ENCODE measurements around the gene MAP3K3.

Gene MAP3K3

GRCh38 chr17:63601439-63602371, 20.5 kb upstream of the MAP3K3 start:
- TF ChIP-seq POLR2A (IDR thresholded peaks at IDR 0.05; ENCODE audit: low read depth, low read length) = no peak
- no peak for DNase-seq (ENCODE audit: insufficient read length, low spot score)
- no peak for FAIRE-seq

DNA sequence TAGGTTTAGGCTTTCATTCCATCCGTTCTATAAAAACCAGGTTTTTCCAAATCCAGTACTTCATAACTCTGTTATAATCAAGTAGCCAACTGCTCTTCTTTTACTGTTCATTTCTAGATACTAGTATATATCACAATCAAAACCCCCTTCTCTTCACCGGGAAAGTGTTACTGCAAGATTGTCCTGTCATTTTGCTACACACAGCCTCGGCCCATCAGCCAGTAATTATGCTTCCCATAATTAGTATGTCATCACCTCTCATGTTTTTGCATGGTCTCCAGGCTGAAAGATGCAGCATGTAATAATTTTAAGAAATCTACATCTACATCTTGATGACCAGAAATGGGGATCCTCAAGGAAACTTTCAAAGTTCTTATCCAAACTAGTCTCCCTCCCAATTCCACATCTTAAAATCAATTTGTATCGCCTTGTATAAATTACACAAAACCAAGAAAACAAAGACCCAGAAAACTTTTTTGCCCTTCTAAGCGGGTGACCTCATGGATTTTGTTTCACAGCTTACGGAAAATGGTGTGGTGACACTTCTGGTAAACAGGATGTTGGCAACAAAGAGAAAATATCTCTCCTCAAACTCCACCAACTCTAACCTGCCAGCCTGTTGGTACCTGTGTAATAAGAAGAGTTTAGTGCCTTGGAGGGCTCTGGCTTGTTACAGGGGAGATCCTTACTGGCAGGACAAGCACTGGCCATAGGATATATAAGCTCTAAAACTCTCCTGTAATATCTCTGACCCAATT, 12.2 kb upstream of the MAP3K3 start:
- FAIRE-seq (no peak), DNase-seq (ENCODE audit: insufficient read length, low spot score) (no peak)
- TF ChIP-seq POLR2A (IDR thresholded peaks at IDR 0.05; ENCODE audit: low read depth, low read length) = no peak

GRCh38 chr17:63610854-63611253, 11.4 kb upstream of the MAP3K3 start:
- DNase-seq (ENCODE audit: insufficient read length, low spot score) = no peak
- TF ChIP-seq POLR2A (IDR thresholded peaks at IDR 0.05; ENCODE audit: low read depth, low read length) = no peak
- no peak for FAIRE-seq

GRCh38 chr17:63611354-63611753, 10.9 kb upstream of the MAP3K3 start:
- DNase-seq (ENCODE audit: insufficient read length, low spot score) (no peak), FAIRE-seq (no peak)
- no peak for TF ChIP-seq POLR2A (IDR thresholded peaks at IDR 0.05; ENCODE audit: low read depth, low read length)

DNA sequence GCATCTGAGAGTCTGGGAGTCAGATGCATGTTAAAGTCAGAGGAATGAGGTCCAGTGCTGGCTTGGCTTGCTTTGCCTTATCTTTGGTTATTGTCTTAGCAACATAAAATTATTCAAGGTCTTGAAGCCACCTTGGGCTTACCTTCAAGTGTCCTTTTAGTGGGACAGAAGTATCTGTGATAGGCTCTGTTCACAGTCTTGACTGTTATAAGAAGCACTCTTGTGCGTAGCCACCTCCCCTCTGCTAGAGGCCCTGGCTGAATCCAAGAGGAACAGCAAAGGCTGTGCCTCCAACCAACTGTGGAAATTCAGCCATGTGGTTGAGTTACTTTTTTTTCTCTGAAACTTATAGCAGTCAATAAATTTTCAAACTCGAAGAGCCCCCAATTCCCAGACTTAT, 8.6 kb upstream of the MAP3K3 start:
- DNase-seq (ENCODE audit: insufficient read length, low spot score) (no peak), FAIRE-seq (no peak)
- no peak for TF ChIP-seq POLR2A (IDR thresholded peaks at IDR 0.05; ENCODE audit: low read depth, low read length)

GRCh38 chr17:63621229-63621683, 961 bp upstream of the MAP3K3 start:
- DNase-seq (ENCODE audit: insufficient read length, low spot score) (no peak), FAIRE-seq (no peak)
- TF ChIP-seq POLR2A (IDR thresholded peaks at IDR 0.05; ENCODE audit: low read depth, low read length) = no peak

DNA sequence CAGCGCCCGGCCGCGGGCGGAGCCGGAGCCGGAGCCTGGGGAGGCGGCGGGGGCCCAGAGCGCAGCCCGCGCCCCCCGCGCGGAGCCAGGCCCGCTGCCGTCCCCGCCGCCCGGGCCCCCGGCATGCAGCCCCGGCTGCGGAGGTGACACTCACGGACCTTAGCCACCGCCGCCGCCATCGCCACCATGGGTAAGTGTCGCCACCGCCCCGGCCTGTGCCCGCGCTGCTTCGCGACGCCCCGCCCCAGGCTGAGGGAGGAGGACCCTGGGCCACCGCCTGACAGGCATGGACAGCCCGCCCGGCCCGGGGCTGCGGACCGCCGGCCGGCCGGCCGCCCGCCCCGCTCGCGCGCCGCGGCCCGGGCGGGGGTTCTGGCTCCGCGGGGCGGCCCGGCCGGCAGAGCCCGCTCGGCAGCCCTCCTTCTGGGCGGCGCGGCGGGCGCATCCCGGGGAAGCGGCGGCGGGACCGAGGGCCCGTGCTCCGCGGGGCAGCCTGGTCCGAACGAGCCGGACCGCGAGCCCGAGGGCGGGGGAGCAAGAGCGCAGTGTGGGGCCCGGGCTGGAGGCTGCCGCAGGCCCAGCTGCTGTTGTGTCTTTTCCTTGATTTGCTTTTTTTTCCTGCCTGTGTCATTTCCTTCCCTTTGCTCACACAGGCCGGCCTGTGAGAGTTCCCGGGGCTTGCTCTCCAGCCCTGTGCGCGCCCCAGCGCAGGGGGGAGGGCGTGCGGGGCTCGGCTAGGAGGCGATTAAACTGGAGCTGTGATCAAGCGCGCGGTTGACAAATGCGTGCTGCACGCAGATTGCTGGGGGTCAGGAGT, 565 bp downstream of the MAP3K3 start:
- peak; percentile 40 for TF ChIP-seq POLR2A (IDR thresholded peaks at IDR 0.05; ENCODE audit: low read depth, low read length)
- DNase-seq (ENCODE audit: insufficient read length, low spot score) (peak; percentile 78), FAIRE-seq (no peak)

DNA sequence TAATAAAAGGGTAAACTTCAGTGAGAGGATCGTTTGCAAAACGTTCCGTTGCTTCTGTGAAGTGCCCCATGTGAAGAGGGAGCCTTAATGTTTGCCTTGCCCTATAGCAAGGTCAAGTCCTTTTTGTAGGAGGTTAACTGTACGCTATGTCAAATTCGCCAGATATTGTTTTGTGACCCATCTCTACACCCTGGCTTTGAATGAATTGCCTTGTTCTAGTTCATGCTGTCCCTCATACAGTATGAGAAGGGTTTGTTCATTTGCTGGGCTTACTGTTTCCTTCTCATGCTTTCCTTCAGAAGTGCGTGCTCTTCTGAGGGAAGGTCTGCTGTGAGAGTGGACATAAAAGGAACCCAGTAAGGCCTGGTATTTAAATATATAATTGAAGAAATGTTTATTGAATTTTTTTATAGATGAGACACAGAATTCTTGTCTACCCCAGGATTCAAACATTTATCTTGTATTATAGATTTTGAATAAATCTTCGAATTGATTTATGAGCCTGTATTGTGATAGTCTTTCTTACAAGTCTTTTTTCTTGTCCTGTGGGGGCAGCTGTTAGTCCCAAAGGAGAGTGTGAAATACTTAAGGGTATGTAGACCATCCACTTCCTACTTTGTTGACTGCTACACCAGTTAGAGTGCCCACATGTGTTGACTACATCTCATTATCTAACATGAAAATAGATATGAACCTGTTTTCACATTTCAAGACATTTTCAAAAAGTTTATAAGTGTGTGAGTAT, 1.7 kb downstream of the MAP3K3 start:
- DNase-seq (ENCODE audit: insufficient read length, low spot score) = no peak
- FAIRE-seq = peak; percentile 27
- no peak for TF ChIP-seq POLR2A (IDR thresholded peaks at IDR 0.05; ENCODE audit: low read depth, low read length)

GRCh38 chr17:63624531-63624880, 2.3 kb downstream of the MAP3K3 start:
- no peak for DNase-seq (ENCODE audit: insufficient read length, low spot score)
- no peak for FAIRE-seq

GRCh38 chr17:63626551-63627180, 4.4 kb downstream of the MAP3K3 start:
- no peak for FAIRE-seq
- no peak for DNase-seq (ENCODE audit: insufficient read length, low spot score)
- TF ChIP-seq POLR2A (IDR thresholded peaks at IDR 0.05; ENCODE audit: low read depth, low read length) = no peak

More at GRCh38 chr17:63624531-63624880, 2.3 kb downstream of the MAP3K3 start:
- no peak for TF ChIP-seq POLR2A (IDR thresholded peaks at IDR 0.05; ENCODE audit: low read depth, low read length)

DNA sequence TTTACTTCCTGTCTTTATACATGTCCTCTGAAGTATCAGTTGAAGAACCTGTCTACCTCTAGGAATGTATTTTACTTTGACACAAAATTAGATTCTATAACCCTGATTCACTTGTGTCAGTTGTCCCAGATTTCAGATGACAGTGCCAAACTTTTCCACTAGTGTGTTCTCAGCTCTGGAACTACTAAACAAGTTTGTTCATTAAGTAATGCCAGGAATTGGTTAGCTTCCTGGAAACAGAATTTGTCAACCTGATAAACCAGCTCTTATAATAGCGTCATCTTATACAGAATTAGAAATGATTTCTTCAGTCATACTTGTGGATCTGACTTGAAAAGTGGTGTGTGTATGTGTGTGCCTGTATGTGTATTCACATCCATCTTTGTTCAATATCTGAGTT, 7.4 kb downstream of the MAP3K3 start:
- no peak for FAIRE-seq

GRCh38 chr17:63631062-63631461, 8.8 kb downstream of the MAP3K3 start:
- FAIRE-seq (no peak), DNase-seq (ENCODE audit: insufficient read length, low spot score) (no peak)
- TF ChIP-seq POLR2A (IDR thresholded peaks at IDR 0.05; ENCODE audit: low read depth, low read length) = no peak

More for the DNA sequence above, 7.4 kb downstream of the MAP3K3 start:
- DNase-seq (ENCODE audit: insufficient read length, low spot score) = no peak
- TF ChIP-seq POLR2A (IDR thresholded peaks at IDR 0.05; ENCODE audit: low read depth, low read length) = no peak

- FAIRE-seq = no peak
These were observed 9.4 kb downstream of the MAP3K3 start for GRCh38 chr17:63631626-63632025.

More at GRCh38 chr17:63631626-63632025, 9.4 kb downstream of the MAP3K3 start:
- TF ChIP-seq POLR2A (IDR thresholded peaks at IDR 0.05; ENCODE audit: low read depth, low read length) = no peak
- no peak for DNase-seq (ENCODE audit: insufficient read length, low spot score)

Data from H54 (cell line).